LNCaP clone FGC (cell line): ENCODE measurements around the gene CRIP1.
A peak's percentile ranks its signal among the peaks of the same experiment; 100 is the strongest.

Source experiments
- DNase-seq: peaks from one replicate; pipeline ENCODE4 v3.0.0-alpha.2; 2011; ENCODE audit warnings: low read depth
- H3K4me3 ChIP-seq: 2 replicates; pipeline ENCODE4 v1.5.1; 2011; ENCODE audit warnings: mild to moderate bottlenecking, low read depth, low read length, control low read depth
- CTCF ChIP-seq: IDR thresholded peaks from 2 replicates; pipeline ENCODE4 v1.5.1; 2012; ENCODE audit warnings: mild to moderate bottlenecking; ENCODE audit not compliant: control insufficient read depth, insufficient read depth; ENCODE audit errors: extremely low read depth

Gene CRIP1

GRCh38 chr14:105491366-105491973, 4.8 kb downstream of the CRIP1 start:
- TF ChIP-seq CTCF = no peak
- DNase-seq = peak; percentile 55
- peak overlapping the region; percentile 70 for H3K4me3 ChIP-seq

- H3K4me3 ChIP-seq = peak overlapping the region; percentile 70
- DNase-seq = peak; percentile 71
- TF ChIP-seq CTCF = no peak
These were observed 5.6 kb downstream of the CRIP1 start for GRCh38 chr14:105492031-105492970.

- no peak for TF ChIP-seq CTCF
- no peak for DNase-seq
- no peak overlapping the region for H3K4me3 ChIP-seq
These were observed 6.5 kb downstream of the CRIP1 start for GRCh38 chr14:105492971-105493871.

- no peak overlapping the region for H3K4me3 ChIP-seq
- no peak for TF ChIP-seq CTCF
- no peak for DNase-seq
These were observed 7.4 kb downstream of the CRIP1 start for GRCh38 chr14:105493921-105494605.

GRCh38 chr14:105494606-105494929, 7.9 kb downstream of the CRIP1 start:
- no peak for TF ChIP-seq CTCF
- no peak for DNase-seq
- H3K4me3 ChIP-seq = no peak overlapping the region
